LNCaP clone FGC (cell line): ENCODE results near the gene RRN3.
"Not testable (repeated sequence)": the region's sequence is repeated elsewhere in the genome, so short reads cannot be mapped to it uniquely, and the experiment has no call there.

Experiments
- DNase-seq: peaks from one replicate; pipeline ENCODE4 v3.0.0-alpha.2; 2011; ENCODE audit warnings: low read depth
- H3K4me3 ChIP-seq: 2 replicates; pipeline ENCODE4 v1.5.1; 2011; ENCODE audit warnings: mild to moderate bottlenecking, low read depth, low read length, control low read depth
- CTCF ChIP-seq: IDR thresholded peaks from 2 replicates; pipeline ENCODE4 v1.5.1; 2012; ENCODE audit warnings: mild to moderate bottlenecking; ENCODE audit not compliant: control insufficient read depth, insufficient read depth; ENCODE audit errors: extremely low read depth

Gene RRN3, protein sequence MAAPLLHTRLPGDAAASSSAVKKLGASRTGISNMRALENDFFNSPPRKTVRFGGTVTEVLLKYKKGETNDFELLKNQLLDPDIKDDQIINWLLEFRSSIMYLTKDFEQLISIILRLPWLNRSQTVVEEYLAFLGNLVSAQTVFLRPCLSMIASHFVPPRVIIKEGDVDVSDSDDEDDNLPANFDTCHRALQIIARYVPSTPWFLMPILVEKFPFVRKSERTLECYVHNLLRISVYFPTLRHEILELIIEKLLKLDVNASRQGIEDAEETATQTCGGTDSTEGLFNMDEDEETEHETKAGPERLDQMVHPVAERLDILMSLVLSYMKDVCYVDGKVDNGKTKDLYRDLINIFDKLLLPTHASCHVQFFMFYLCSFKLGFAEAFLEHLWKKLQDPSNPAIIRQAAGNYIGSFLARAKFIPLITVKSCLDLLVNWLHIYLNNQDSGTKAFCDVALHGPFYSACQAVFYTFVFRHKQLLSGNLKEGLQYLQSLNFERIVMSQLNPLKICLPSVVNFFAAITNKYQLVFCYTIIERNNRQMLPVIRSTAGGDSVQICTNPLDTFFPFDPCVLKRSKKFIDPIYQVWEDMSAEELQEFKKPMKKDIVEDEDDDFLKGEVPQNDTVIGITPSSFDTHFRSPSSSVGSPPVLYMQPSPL

DNA sequence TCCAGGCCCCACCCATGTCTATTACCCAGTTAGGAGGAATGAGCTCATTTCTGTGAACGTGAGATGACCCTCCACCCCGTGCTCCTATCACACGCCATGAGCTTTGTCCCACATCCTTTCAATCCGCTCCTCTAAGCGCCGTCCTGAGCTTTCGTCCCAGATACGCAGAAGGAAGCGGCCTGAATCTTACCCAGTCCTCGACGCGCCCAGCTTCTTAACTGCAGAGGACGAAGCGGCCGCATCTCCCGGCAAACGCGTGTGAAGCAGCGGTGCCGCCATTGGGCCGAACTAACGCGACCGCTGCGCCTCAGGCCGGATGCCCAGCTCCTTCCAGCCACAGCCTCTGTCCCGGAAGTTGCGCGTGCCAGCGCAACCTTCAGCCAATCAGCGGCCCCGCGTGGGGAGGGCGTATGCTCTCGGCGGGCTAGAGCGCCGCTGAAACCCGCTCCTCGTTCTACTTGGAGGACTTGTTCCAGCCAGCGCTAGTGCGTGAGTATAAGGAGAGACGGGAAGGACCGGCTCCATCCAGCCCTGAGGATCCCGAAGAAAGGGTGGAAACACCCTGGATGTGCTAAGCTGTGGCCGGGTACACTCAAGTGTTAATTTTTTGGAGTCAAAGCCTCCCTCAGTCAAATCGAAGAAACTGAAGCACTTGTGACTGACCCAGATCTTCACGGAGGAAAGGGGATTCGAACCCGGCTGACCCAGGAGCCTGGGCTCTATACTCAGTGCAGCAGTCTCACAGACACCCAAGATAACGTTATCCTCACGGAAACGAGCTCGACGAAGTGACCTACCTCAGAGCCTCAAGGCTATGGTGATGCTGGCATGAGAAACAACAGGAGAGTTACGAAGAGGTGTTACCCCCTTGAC lies at the start of gene RRN3:
Gene RRN3, minus strand, starts transcription at position 318 of the 873 bp plus-strand sequence. Its CDS starts 39 bp downstream, at position 279.
- DNase-seq, result peak; percentile 84
- H3K4me3 ChIP-seq, result peak within 1 kb of the TSS; percentile 67

DNA sequence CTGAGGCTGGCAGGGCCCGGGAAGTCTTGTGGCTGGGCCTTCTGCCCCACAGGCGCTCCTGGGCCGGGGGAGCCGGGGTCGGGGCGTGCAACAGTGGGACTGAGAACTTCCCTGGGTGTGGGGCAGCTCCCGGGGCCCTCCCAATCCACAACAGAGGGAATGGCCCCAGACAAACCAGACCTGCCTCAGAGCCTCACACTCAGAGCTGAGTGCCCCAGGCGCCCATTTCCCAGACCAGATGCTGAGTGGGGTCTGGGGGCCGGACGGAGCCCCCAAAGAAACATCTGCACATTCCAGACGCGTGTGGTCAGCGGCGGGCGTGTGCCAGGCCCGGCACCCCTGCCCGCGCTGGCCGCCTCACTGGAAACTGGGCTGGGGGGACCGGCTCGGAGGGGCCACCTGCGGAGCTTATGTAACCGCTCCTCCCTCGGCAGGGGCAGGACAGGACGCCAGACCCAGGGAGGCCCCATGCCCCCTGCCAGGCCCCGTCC lies 49.6 kb upstream of the RRN3 start:
- DNase-seq, H3K4me3 ChIP-seq: not testable (repeated sequence)

DNA sequence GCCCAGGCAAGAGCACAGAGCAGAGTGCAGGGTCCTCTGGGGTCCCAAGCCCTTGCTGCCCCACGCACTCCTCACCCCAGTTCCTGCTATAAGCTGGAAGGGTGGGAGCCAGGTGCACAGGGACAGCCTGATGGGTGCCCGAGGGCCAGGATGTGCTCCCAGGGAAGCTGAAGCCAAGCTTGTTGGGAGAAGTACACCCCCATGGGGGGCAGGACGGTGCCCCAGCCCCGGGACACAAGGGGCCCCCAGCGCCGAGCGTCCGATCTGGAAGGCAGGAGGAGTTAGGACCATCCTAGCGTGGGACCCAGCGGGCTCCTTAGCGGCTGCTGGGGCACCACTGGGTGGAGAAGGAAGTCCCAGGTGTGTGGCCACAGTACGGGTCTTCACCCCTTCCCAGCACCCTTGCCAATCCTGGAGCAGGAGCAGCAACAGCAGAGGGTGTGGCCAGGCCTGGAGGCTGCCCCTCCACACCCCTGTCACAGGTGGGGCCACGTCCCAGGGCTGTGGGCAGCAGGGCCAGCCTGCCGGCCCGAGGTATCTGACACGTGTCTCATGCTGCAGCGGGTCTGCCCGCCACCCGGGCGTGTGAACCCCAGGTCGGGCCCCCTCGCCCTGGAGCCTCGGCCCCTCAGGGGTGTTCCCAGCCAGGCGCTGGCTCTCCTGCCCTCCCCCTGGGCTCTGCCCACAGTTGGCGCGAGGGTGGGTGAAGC lies 49.0 kb upstream of the RRN3 start:
- H3K4me3 ChIP-seq, DNase-seq: not testable (repeated sequence)

DNA sequence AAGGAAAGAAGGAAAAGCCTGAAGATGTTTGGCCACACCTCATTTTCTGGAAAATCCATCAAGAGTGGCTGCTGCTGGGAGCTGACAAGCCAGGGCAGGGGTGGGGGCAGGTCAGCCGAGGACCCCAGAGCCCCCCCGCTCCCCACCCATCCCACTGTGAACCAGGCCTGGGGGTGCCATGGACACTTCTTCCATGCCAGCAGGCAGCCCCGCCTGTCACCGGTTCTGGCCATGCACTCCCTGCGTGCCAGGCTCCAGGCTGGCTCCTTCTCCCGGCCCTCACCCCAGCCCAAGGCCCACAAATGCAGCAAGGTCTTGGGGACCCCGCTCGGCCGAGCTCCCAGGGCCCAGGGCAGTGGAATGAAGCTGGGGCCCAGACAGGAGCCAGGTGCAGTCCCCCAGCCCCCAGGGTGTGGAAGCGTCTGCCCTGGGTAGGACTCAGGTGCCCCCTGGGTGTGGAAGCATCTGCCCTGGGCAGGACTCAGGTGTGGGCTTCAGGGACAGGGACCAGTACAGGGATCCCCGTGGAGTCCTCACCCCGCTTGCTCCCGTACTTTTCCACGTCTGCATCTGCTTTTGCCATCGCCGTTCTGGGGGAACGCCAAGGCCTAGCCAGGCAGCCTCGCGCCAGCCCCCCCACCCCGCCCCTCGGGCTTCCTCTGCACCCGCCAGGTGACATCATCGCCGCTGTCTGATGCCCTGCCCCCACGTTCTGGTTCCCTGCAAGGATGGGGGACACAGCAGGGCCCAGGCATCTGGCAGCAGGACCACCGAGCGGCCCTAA lies 48.2 kb upstream of the RRN3 start:
- not testable (repeated sequence) for DNase-seq

GRCh38 chr16:15141586-15141985 lies 47.5 kb upstream of the RRN3 start:
- no peak overlapping the region for H3K4me3 ChIP-seq
- no peak for TF ChIP-seq CTCF
- no peak for DNase-seq

More for the DNA sequence above, 48.2 kb upstream of the RRN3 start:
- H3K4me3 ChIP-seq, result not testable (repeated sequence)

DNA sequence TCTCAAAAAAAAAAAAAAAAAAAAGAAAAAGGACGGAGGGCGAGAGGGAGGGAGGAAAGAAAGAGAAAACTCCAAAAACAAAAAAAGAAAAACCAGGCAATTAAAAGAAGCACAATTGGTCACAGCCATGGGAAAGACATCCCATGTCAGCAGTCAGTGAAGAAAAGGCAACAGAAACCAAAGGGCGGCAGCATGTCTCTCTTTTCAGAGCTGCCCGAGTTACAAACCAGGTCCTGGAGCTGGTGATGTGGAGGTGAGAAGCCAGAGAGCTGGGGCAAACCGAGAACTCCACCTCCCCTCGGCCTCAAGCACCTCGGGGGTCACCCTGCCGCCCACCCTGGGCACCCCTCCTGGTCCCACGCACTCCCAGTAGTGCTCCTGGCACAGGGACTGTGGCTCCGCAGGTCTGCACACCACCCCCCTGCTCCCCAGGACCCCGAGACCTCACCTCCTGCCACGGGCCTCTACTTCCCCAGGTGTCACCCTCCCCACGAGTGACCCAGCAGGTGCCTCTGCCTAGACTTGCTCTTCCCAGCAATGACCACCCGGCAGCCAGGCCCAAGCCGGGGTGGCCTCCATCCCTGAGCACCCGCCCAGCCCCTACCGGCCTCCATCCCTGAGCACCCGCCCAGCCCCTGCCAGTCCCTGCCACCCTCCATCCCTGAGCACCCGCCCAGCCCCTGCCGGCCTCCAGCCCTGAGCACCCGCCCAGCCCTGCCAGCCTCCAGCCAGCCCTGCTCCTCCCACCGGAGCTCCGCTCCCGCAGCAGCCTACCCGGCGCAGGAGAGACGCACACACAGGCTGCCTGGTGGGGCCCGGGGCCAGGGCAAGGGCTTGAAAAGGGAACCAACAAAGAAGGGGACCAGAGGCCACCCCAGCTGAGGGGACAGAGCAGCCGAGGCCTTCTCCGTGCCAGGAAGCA lies 46.6 kb upstream of the RRN3 start:
- not testable (repeated sequence) for DNase-seq, H3K4me3 ChIP-seq

GRCh38 chr16:15137514-15137913 lies 43.4 kb upstream of the RRN3 start:
- not testable (repeated sequence) for DNase-seq, H3K4me3 ChIP-seq

DNA sequence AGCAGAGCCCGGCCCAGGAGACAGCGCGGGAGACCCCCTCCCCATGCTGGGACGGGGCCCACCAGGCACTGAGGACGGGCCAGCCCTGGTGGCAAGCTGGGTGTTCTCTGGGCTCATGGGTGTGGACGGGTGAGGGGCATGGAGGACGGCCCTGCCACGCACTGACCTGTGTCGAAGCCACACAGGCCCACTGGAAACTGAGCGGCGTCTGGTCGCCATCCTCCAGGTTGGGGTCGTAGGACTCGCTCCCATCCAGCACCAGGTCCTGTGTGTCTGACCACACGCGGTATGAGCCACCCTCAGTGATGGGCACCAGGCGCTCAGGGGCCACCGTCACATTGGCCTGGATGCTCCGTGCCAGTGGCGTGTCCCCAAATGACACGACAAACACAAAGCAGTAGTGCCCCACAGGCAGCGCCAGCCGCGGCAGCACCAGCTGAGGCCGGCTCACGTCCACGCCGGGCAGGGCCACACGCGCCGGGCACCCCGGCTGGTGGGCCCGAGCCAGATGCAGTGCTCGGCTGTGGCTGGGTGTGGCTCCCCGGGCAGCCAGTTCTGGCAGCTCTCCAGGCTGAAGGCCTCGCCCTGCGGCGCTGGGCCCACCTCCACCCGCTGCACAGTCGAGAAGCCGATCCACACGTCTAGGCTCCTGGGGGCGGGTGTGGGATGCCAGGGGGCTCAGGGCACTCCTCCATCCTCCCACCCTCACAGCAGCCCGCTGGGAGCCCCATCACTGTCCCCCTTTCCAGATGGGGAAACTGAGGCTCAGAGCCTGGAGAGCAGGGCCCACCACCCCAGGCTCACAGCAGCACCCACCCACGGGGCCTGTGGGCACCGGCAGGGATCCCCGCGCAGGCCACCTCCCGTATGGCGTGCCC lies 41.6 kb upstream of the RRN3 start:
- H3K4me3 ChIP-seq, DNase-seq: not testable (repeated sequence)

DNA sequence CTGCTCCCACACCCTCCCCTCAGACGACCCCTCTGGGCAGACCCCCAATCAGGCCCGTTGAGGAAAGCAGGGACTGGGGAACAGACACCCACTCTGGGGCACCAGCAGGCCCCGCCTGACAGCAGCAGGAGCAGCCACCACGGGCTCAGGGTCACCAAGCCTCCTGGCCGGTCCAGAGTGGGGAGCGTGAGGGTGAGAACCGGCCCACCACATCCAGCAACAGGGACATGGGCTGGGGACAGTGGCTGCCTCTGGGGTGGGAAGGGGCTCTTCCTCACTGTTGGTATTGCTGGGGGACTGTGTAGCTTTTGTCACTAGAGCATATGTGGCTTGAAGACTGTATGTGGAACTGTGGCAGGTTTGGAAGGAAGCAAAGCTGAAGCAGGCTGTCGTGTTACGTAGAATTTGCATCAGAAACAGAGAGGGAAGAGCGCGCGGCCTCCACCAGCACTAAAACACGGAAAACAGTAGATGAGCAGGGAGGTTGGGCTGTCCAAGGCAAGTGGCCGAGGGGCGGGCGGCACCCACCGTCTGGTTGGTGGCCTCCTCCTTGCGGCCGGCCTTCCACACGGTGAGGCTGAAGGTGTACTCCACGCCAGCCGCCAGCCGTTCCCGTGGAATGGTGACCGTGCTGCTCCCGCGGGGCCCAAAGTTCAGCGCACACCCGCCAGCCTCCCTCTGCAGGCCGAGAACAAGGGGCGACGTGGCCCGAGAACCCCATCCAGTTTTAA lies 40.8 kb upstream of the RRN3 start:
- H3K4me3 ChIP-seq, DNase-seq: not testable (repeated sequence)

DNA sequence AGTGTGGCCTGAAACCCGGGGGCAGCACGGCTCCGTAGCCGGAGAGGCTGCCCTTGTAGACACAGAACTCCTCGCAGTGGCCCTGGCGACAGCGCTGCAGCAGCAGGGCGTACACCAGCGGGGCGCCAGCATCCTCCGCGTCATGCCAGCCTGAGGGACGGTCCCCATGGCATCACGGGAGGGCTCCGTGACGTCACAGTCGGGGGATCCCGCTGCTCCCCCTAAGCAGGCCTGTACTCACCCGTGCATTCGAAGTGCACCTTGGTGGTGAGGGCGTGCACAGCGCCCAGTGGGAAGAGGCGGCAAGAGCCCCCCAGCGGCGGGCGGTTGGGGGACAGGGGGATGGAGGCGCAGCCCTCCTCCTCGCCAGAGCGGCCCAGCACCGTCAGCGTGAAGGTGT lies 39.5 kb upstream of the RRN3 start:
- DNase-seq, H3K4me3 ChIP-seq: not testable (repeated sequence)

- DNase-seq, H3K4me3 ChIP-seq: not testable (repeated sequence)
Observed at GRCh38 chr16:15132719-15133428, 38.8 kb upstream of the RRN3 start.

DNA sequence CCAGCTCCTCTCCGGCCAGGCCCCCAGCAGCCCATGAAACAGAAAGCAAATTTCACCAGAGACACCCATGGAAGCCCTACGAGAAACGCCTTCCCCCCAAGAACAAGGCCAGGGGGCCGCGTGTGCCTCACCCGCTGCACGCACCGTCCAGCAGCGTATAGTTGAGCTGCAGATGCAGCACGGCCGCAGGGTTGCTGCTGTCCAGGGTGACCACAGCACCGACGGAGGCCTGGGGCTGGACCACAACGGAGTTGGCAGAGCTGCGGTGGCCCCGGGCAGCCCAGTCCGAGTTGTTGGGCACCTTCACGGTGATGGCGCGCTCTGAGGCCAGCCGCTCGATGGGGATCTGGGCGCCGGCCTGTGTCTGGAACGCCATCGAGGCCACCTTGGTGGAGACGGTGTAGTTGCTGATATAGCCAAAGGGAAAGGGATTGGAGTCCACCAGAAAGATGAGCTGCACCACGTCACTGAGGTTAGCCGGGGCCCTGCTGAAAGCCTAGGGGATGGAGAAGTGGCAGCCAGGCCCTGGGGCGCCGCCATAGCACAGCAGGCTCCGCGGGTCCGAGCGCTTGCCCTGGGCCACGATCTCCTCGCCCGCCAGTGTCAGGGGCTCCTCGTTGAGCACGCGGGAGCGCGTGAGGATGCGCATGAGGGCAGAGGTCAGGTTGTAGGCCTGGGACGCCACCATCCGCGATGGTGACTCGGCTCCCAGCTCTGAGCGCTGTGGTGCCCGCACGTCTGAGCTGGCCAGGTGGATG lies 37.0 kb upstream of the RRN3 start:
- DNase-seq, H3K4me3 ChIP-seq: not testable (repeated sequence)
